Measurements from ENCODE around the gene NTS. TPM values are rescaled to one million over a fixed set of nuclear protein-coding genes. Genes with fewer than 3 reads are reported as not detected.
A peak's percentile ranks its signal among the peaks of the same experiment; 100 is the strongest.

The NTS gene
- total RNA-seq, 4 donors from 2014 or later: 0.26 to 14.2 (median 0.88) TPM; not detected in 1

GRCh38 chr12:85865890-85866289, 8.2 kb upstream of the NTS start:
- H3K27ac ChIP-seq: no peak overlapping the region
- TF ChIP-seq POLR2A (IDR thresholded peaks at IDR 0.05): no peak
- no peak for TF ChIP-seq CTCF (IDR thresholded peaks at IDR 0.05)
- intact Hi-C loops (cut with DNase I; ENCODE audit: low total_unique reads): no loop called here
- H3K9me3 ChIP-seq: no peaks in the 10 kb centered on the region
- H3K27me3 ChIP-seq: no peaks in the 10 kb centered on the region
- H3K4me3 ChIP-seq: no peak overlapping the region
- no peaks in the 10 kb centered on the region for H3K4me1 ChIP-seq
- DNase-seq: no peak
- H3K36me3 ChIP-seq: no peaks in the 10 kb centered on the region

GRCh38 chr12:85866986-85867776, 6.9 kb upstream of the NTS start:
- intact Hi-C loops (cut with DNase I; ENCODE audit: low total_unique reads): no loop called here
- H3K27me3 ChIP-seq: no peaks in the 10 kb centered on the region
- no peaks in the 10 kb centered on the region for H3K36me3 ChIP-seq
- no peaks in the 10 kb centered on the region for H3K9me3 ChIP-seq
- TF ChIP-seq CTCF (IDR thresholded peaks at IDR 0.05) (peak; percentile 74 to 86 (median 81)), POLR2A (IDR thresholded peaks at IDR 0.05) (no peak)
- peak; percentile 31 to 36 for DNase-seq
- no peak overlapping the region for H3K4me3 ChIP-seq
- no peaks in the 10 kb centered on the region for H3K4me1 ChIP-seq
- peak overlapping the region; percentile 29 to 43 for H3K27ac ChIP-seq

GRCh38 chr12:85872497-85873091, 1.5 kb upstream of the NTS start:
- Histone ChIP-seq H3K9me3 (no peaks in the 10 kb centered on the region), H3K36me3 (no peaks in the 10 kb centered on the region), H3K4me1 (no peaks in the 10 kb centered on the region), H3K27ac (no peak overlapping the region), H3K4me3 (no peak overlapping the region), H3K27me3 (no peaks in the 10 kb centered on the region)
- DNase-seq: no peak
- intact Hi-C loops (cut with DNase I; ENCODE audit: low total_unique reads): no loop called here
- TF ChIP-seq POLR2A (IDR thresholded peaks at IDR 0.05) (no peak), CTCF (IDR thresholded peaks at IDR 0.05) (peak; percentile 50 to 65 (median 63))

- Histone ChIP-seq H3K27me3 (no peaks in the 10 kb centered on the region), H3K27ac (no peak overlapping the region), H3K4me1 (no peaks in the 10 kb centered on the region), H3K4me3 (no peak overlapping the region), H3K36me3 (no peaks in the 10 kb centered on the region), H3K9me3 (no peaks in the 10 kb centered on the region)
- no peak for TF ChIP-seq POLR2A (IDR thresholded peaks at IDR 0.05)
- no peak for TF ChIP-seq CTCF (IDR thresholded peaks at IDR 0.05)
- intact Hi-C loops (cut with DNase I; ENCODE audit: low total_unique reads): no loop called here
- DNase-seq: no peak
Measured at GRCh38 chr12:85877459-85877858, 3.4 kb downstream of the NTS start.

- Histone ChIP-seq H3K9me3 (no peaks in the 10 kb centered on the region), H3K4me3 (no peak overlapping the region), H3K27me3 (no peaks in the 10 kb centered on the region), H3K4me1 (no peaks in the 10 kb centered on the region), H3K27ac (no peak overlapping the region), H3K36me3 (no peaks in the 10 kb centered on the region)
- no peak for TF ChIP-seq POLR2A (IDR thresholded peaks at IDR 0.05)
- no peak for TF ChIP-seq CTCF (IDR thresholded peaks at IDR 0.05)
- intact Hi-C loops (cut with DNase I; ENCODE audit: low total_unique reads): no loop called here
- DNase-seq: no peak
Measured at GRCh38 chr12:85883763-85884162, 9.7 kb downstream of the NTS start.
